NOMO-1 treated with DMSO at 0.1 percent for 48 hours (cell line): ENCODE results near the gene DDX39B.
"Not testable (repeated sequence)": the region's sequence is repeated elsewhere in the genome, so short reads cannot be mapped to it uniquely, and the experiment has no call there.

Experiments used
- DNase-seq: peaks from one replicate; lab custom pipeline; 2025; ENCODE audit not compliant: unreplicated experiment; lab: John Stamatoyannopoulos, UW

Gene DDX39B

GRCh38 chr6:31529329-31530150, 12.3 kb downstream of the DDX39B start:
- no peak for DNase-seq

DNA sequence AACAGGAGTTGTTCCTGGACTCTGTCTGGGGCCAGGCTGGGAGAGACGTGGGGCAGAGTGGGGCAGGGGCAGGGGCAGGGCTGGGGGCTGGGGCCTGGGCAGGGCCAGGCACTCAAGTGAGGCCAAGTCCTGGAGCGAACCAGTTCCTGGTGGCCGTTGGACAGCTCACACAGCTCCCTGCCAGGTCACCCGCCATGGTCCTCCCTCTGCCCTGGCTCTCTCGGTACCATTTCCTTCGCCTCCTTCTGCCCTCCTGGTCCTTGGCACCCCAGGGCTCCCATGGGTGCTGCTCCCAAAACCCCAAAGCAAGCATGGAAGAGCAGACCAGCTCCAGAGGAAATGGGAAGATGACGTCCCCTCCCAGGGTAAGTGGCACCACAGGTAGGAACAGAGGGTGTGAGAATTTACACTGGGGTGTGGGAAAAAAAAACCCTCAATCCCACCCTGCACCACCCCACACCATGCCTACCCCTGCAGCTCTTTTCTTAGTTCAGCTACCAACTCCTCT, 12.9 kb downstream of the DDX39B start, which contains the start of gene MCCD1:
Gene MCCD1, plus strand, starts transcription at position 142 of the 508 bp plus-strand sequence. Its CDS starts 53 bp downstream, at position 195.
- DNase-seq = no peak

- DNase-seq = no peak
Observed at GRCh38 chr6:31528307-31528777, 13.5 kb downstream of the DDX39B start.

- no peak for DNase-seq
Observed at GRCh38 chr6:31525932-31526591, 15.7 kb downstream of the DDX39B start.

GRCh38 chr6:31525553-31525931, 16.3 kb downstream of the DDX39B start:
- no peak for DNase-seq

GRCh38 chr6:31521835-31522234, 20.0 kb downstream of the DDX39B start:
- no peak for DNase-seq

GRCh38 chr6:31513456-31514165, 28.2 kb downstream of the DDX39B start:
- DNase-seq = no peak

GRCh38 chr6:31510007-31510406, 31.8 kb downstream of the DDX39B start:
- no peak for DNase-seq

DNA sequence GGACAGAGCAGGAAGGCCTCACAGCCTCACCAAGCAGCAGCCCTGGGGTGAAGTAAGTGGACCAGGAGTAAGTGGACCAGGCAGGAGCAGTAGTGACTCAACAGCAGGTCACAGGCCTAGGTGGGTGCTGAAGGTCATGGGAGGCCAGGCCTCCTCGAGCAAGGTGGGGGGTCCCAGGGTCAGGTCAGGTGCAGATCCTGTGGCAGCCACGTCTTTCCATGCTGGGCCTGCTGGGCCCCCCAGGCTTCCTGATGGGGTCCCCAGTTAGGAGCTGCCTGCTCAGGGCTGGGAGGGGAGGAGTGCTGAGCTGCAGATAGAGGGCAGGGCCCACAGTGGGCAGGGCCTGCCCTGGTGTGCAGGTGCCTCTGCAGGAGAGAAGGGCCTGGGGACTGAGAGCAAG, 32.8 kb downstream of the DDX39B start:
- DNase-seq = not testable (repeated sequence)

GRCh38 chr6:31502586-31502985, 39.2 kb downstream of the DDX39B start:
- DNase-seq = no peak

DNA sequence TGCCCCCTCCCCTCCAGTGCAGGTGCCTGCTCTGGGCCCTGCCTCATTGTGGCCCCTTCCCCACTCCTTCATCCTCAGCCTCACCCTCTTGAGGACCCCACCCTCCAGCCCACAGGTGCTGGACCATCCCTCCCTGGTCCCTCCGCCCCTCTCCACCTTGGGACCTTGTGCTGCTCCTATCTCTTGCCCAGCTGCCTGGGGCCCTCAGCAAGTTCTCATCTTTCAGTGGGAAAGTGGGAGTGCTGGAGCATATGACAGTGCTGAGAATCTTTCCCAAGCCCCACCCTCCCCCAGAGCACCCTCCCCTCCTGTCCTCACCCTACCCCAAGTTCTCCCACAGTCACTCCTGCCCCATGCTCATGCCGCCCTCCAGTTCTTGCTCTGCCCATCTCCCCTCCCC, 42.2 kb downstream of the DDX39B start:
- DNase-seq = not testable (repeated sequence)

DNA sequence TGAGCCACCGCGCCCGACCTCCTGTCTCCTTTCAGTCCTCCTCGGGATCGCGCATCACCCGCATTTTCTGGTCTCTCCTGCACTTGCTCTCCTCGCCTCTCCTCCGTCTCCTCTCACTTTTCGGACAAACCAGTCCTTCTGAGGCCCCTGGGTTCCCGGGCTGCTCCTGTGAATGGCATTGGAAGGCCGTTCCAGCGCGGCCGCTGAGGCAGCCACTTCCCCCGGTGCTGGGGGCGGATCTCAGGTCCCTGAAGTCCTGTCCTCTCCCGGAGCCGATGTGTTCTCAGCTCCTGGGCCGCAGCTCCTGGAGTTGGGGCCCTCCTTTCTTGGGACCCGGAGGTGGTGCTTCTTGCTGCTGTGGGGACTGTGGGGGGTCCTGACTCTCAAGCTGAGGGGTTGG, 43.1 kb downstream of the DDX39B start:
- no peak for DNase-seq

DNA sequence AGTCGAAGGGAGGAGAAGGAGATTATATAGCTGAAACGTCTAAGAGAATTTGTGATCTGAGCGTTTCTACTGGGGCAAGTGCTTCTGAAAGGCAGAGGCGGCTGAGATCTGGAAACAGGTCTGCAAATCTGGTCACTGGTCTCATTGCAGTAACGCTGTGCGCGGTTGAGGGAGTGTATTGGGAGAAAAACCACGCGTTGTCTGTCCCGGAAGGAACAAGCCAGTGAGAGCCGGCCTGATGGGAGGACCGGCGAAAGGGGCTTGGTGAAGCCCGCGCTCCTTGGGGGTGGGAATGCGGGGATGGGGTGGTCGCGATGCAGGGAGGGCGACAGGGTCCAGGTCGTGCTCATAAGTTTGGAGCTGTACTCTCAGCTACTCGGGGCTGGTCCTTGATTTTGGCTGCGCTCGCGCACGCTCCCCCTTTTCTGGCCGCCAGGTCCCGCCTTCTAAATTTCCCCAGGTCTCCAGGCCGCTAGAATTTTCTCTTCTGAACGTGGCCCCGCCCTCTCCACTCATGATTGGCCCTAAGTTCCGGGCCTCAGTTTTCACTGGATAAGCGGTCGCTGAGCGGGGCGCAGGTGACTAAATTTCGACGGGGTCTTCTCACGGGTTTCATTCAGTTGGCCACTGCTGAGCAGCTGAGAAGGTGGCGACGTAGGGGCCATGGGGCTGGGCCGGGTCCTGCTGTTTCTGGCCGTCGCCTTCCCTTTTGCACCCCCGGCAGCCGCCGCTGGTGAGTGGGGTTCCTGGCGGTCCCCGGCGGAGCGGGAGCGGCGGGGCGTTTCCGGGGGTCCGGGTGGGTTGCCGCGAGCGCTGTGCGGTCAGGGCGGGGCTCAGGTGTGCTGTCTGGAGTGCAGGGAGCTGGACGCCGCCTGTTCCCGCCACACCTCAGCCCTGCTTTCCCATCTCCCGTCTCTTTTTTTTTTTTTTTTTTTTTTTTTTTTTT, 44.0 kb downstream of the DDX39B start, which contains the start of gene MICB:
Gene MICB, plus strand, starts transcription at position 615 of the 946 bp plus-strand sequence. Its CDS starts 49 bp downstream, at position 664.
- DNase-seq = peak; percentile 82

DNA sequence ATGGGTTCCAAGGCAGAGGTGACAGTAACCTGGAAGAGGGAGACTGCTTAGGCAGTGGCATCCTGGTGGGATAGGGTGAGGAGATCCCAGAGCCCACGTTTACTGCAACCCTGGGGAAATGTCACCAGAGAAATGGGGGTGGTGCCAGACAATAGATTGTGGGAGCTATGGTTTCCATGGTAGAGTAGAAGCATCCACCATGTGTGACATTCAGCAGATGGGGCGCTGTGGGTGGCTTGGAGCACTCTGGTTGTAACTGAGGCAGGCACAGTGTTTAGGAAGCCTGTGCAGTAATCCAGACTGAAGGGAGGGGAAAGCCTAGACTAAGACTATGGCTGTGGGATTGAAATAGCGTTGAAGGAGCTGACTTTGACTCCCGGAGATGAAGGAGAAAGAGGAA, 45.0 kb downstream of the DDX39B start:
- DNase-seq = not testable (repeated sequence)

DNA sequence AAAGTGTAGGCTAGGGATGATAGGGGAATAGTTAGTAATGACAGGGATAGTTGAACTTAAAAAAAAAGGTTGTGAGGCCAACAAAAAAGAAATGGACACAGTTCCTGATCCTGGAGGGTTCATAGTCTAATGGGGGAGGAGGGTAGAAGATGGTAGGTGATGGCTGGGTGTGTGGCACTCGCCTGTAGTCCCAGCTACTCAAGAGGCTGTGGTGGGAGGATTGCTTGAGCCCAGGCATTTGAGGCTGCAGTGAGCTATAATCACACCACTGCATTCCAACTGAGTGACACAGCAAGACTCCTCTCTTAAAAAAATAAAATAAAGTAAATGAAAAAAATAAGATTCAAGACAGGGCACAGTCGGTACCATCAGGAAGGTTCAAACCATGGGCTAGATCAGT, 46.2 kb downstream of the DDX39B start:
- no peak for DNase-seq

- peak; percentile 72 for DNase-seq
Observed at GRCh38 chr6:31493875-31494694, 47.7 kb downstream of the DDX39B start.

DNA sequence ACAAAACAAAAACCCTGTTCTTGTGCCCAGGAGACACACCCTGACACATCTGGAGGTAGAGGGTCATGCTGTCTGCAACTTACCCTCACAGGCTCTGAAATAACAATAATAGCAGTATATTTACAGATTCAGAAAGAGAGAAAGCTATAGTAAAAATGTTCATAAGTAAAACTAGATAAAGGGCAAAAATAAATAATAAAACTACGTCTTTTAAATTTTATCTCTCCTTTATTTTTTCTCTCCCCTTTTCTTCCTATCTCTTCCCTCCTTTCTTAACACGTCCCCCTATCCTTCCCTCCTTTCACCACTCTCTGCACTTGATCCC, 48.3 kb downstream of the DDX39B start:
- not testable (repeated sequence) for DNase-seq

DNA sequence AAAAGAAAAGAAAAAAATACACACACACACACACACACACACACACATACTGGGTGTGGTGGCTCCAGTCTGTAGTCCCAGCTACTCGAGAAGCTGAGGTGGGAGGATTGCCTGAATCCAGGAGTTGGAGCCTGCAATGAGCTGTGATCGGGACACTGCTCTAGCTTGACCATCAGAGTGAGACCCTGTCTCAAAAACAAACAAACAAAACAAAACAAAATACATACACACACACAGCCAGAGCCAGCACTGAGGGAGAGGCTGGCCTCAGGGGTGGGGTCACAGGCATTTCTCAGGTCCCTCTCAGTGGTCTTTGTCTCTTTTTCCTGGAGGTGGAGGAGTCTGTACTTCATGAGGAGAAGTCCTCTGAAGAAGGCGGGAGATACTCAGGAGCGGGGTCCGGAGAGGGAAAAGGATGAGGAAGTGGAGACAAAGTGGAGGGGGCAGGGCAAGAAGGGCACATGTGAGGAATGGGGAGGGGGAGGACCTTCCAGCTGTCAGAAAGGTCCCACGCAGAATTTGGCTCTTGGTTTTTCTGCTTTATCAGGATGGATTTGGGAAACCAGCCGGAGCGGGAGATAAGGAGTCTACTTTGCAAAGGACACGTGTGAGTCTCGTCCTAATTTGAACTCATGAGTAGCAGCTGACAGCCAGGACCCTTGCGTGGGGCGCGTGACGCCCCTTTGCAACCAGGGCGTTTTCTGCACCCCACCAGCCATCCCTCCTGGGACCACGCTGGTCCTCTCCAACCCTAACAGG, 51.5 kb downstream of the DDX39B start:
- DNase-seq = no peak

DNA sequence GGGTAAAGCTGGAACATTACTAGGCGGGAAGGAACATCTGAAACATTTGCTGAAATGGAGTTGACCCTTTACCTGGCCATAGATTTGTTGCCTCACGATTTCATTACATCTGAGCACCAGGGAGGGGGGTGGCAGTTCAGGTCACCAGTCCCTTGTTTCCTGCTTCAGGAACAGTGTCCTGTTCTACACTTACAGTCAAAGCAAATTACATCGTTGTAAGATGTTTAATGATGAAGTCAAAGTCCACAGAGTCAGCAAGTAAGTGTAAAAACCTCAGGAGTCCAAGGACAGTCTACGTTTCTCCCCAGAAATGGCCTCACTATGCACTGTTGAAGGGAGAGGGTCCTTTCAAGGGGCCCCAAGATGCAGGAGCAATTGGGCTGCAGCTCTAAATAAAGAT, 52.7 kb downstream of the DDX39B start:
- no peak for DNase-seq
